ENCODE data around the gene GHSR. TPM values are rescaled to one million over a fixed set of nuclear protein-coding genes. Genes with fewer than 3 reads are reported as not detected.
A peak's percentile ranks its signal among the peaks of the same experiment; 100 is the strongest.

Gene GHSR
- total RNA-seq, 2 donors from 2014 or later: not detected

DNA sequence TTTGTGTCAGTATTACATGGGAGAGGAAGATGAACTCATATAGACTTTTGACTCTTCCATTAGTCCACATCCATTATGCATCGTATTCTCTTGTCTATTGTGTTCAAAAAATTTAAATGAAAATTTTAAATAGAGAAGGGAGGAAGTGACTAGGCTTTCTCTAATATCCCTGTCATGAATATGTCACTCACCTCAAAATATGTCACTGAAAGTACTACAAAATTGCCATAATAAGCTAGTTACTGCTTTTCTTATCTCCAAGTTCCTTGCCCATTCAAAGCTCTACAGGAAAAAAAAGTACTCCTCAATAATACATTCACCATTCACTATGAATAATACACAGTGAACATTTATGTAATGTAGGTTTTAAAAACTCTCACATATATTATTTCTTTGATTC is 22.3 kb upstream of the GHSR start:
- H3K4me3 Mint-ChIP-seq: no peak overlapping the region

DNA sequence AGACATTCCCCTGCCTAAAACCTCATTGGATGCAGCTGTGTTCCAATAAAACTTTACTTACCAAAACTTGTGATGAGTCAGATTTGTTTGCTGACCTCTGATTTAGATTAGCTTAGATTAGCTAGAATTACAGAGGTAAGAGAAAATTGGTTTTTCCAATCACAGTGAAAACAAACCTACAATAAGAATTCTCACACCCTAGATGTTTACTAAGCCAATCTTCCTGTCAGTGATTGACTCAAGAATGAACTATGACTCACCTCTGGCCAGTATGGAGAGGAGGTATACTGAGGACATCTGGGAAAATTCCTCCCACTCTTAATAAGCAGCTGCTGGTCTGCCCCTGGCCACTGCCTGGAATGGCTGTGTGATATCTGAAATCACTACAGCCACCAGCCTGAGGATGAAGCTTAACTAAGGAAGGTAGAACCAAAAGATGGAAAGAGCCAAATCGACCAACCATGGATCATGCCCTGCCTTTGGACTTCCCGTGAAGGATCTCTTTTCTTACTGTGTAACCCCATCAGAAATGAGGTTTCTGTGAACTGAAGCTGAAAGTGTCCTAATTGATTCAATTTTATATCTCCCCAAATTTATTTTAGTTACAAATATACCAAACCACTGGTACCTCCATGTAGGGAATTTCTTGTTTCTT is 19.0 kb upstream of the GHSR start:
- Mint-ChIP-seq H3K4me1 (peaks cover 9% of the 10 kb centered on the region), H3K4me3 (no peak overlapping the region)
- peaks cover 10% of the 10 kb centered on the region for H3K9me3 ChIP-seq (ENCODE audit: control insufficient read depth, low read length)

More for the DNA sequence above, 22.3 kb upstream of the GHSR start:
- no peak overlapping the region for H3K27ac Mint-ChIP-seq
- Histone ChIP-seq H3K36me3 (ENCODE audit: control insufficient read depth, insufficient read depth, low read length) (no peaks in the 10 kb centered on the region), H3K4me3 (ENCODE audit: low read length) (no peak overlapping the region), H3K27ac (ENCODE audit: low read depth, low read length) (no peak overlapping the region), H3K9ac (ENCODE audit: extremely low read depth, low read length, poor library complexity, severe bottlenecking) (no peak overlapping the region), H3K4me1 (ENCODE audit: control insufficient read depth, insufficient read depth, low read length) (peaks cover 4% of the 10 kb centered on the region), H3K27me3 (ENCODE audit: control insufficient read depth, insufficient read depth, low read length, poor library complexity, severe bottlenecking) (no peaks in the 10 kb centered on the region), H3K9me3 (ENCODE audit: control insufficient read depth, low read length) (peaks cover 11% of the 10 kb centered on the region)
- TF ChIP-seq, protein P1, sequence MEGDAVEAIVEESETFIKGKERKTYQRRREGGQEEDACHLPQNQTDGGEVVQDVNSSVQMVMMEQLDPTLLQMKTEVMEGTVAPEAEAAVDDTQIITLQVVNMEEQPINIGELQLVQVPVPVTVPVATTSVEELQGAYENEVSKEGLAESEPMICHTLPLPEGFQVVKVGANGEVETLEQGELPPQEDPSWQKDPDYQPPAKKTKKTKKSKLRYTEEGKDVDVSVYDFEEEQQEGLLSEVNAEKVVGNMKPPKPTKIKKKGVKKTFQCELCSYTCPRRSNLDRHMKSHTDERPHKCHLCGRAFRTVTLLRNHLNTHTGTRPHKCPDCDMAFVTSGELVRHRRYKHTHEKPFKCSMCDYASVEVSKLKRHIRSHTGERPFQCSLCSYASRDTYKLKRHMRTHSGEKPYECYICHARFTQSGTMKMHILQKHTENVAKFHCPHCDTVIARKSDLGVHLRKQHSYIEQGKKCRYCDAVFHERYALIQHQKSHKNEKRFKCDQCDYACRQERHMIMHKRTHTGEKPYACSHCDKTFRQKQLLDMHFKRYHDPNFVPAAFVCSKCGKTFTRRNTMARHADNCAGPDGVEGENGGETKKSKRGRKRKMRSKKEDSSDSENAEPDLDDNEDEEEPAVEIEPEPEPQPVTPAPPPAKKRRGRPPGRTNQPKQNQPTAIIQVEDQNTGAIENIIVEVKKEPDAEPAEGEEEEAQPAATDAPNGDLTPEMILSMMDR (conservative IDR thresholded peaks at IDR 0.05): no peak
- H3K27me3 Mint-ChIP-seq (ENCODE audit: insufficient read depth): no peaks in the 10 kb centered on the region
- peaks cover 9% of the 10 kb centered on the region for H3K4me1 Mint-ChIP-seq
- no CpG with 5 or more reads among the region's 1 CpG for WGBS, 2 experiments (ENCODE audit: insufficient coverage in 1 of 2, insufficient read length in 1 of 2)
- H3K36me3 Mint-ChIP-seq (ENCODE audit: low read depth): no peaks in the 10 kb centered on the region
- H3K9me3 Mint-ChIP-seq: peaks cover 12% of the 10 kb centered on the region
- no peak for DNase-seq

DNA sequence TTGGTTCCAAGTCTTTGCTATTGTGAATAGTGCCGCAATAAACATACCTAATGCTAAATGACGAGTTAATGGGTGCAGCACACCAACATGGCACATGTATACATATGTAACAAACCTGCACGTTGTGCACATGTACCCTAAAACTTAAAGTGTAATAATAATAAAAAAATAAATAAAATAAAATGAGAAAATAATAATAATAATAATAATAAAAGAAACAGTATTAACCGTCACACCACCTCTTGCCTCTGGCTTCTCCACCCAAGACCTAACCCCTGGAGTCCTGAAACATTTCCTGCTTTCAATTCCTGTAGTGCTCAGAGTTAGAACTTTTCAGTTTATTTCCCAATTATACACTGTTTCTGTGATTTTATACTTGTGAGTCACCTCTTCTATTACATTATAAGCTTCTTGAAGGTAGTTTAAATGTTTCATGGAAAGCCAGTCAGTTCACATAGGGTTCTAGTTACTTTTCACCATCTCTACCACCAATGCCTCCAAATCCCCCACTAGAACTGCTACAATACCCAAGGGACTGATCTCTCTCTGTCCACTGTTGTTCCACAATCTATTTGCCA is 18.4 kb upstream of the GHSR start:
- no peaks in the 10 kb centered on the region for H3K27me3 ChIP-seq (ENCODE audit: control insufficient read depth, insufficient read depth, low read length, poor library complexity, severe bottlenecking)
- H3K4me3 ChIP-seq (ENCODE audit: low read length): peak overlapping the region; percentile 51
- H3K9me3 ChIP-seq (ENCODE audit: control insufficient read depth, low read length): peaks cover 4% of the 10 kb centered on the region
- 100% methylated on average over 1 of the region's 4 CpGs; no CpG with 5 or more reads in 1 of the 2 experiments for WGBS, 2 experiments (ENCODE audit: insufficient coverage in 1 of 2, insufficient read length in 1 of 2)
- TF ChIP-seq, protein P1 (conservative IDR thresholded peaks at IDR 0.05): no peak
- peaks cover 4% of the 10 kb centered on the region for H3K4me1 ChIP-seq (ENCODE audit: control insufficient read depth, insufficient read depth, low read length)
- DNase-seq: no peak
- no peak overlapping the region for H3K9ac ChIP-seq (ENCODE audit: extremely low read depth, low read length, poor library complexity, severe bottlenecking)
- H3K27me3 Mint-ChIP-seq (ENCODE audit: insufficient read depth): no peaks in the 10 kb centered on the region
- peaks cover 6% of the 10 kb centered on the region for H3K9me3 Mint-ChIP-seq
- H3K4me1 Mint-ChIP-seq: peaks cover 9% of the 10 kb centered on the region
- no peaks in the 10 kb centered on the region for H3K36me3 Mint-ChIP-seq (ENCODE audit: low read depth)
- H3K4me3 Mint-ChIP-seq: no peak overlapping the region
- no peak overlapping the region for H3K27ac Mint-ChIP-seq
- no peak overlapping the region for H3K27ac ChIP-seq (ENCODE audit: low read depth, low read length)
- H3K36me3 ChIP-seq (ENCODE audit: control insufficient read depth, insufficient read depth, low read length): no peaks in the 10 kb centered on the region

More for the DNA sequence above, 19.0 kb upstream of the GHSR start:
- Mint-ChIP-seq H3K9me3 (peaks cover 12% of the 10 kb centered on the region), H3K27ac (no peak overlapping the region), H3K36me3 (ENCODE audit: low read depth) (no peaks in the 10 kb centered on the region), H3K27me3 (ENCODE audit: insufficient read depth) (no peaks in the 10 kb centered on the region)
- Histone ChIP-seq H3K4me3 (ENCODE audit: low read length) (no peak overlapping the region), H3K27ac (ENCODE audit: low read depth, low read length) (no peak overlapping the region), H3K4me1 (ENCODE audit: control insufficient read depth, insufficient read depth, low read length) (peaks cover 4% of the 10 kb centered on the region), H3K27me3 (ENCODE audit: control insufficient read depth, insufficient read depth, low read length, poor library complexity, severe bottlenecking) (no peaks in the 10 kb centered on the region), H3K36me3 (ENCODE audit: control insufficient read depth, insufficient read depth, low read length) (no peaks in the 10 kb centered on the region), H3K9ac (ENCODE audit: extremely low read depth, low read length, poor library complexity, severe bottlenecking) (no peak overlapping the region)
- 86% methylated on average over 2 of the region's 2 CpGs; no CpG with 5 or more reads in 1 of the 2 experiments for WGBS, 2 experiments (ENCODE audit: insufficient coverage in 1 of 2, insufficient read length in 1 of 2)
- DNase-seq: no peak
- TF ChIP-seq, protein P1 (conservative IDR thresholded peaks at IDR 0.05): no peak
